ENCODE data around the gene NEDD4. TPM values are rescaled to one million over a fixed set of nuclear protein-coding genes. Genes with fewer than 3 reads are reported as not detected.

The NEDD4 gene
- total and polyA plus RNA-seq, 10 of the 15 experiments (the other 5 are each of a cell fraction or from before 2014, with no cell fraction given): 1.3 to 7.7 (median 4.4) TPM

GRCh38 chr15:55958349-55958748, 35.1 kb downstream of the NEDD4 start:
- SMC1A ChIA-PET (ENCODE audit: uncharacterized antibody, unreplicated experiment): no interaction called here
- Histone ChIP-seq H3K4me2 (ENCODE audit: control insufficient read depth, insufficient read depth) (no peak overlapping the region), H3K4me1 (ENCODE audit: control insufficient read depth, insufficient read depth, low read length) (no peaks in the 10 kb centered on the region), H3K9me3 (replicated peaks; ENCODE audit: control insufficient read depth, insufficient read depth, low read length) (no peaks in the 10 kb centered on the region), H3K9ac (ENCODE audit: control insufficient read depth, insufficient read depth, low read length) (no peak overlapping the region), H3K36me3 (ENCODE audit: control insufficient read depth in 2 of 2, insufficient read depth in 2 of 2, low read length in 1 of 2) (no peaks in the 10 kb centered on the region), H3K4me3 (no peak overlapping the region), H4K20me1 (ENCODE audit: control insufficient read depth, insufficient read depth) (no peaks in the 10 kb centered on the region), H2AFZ (ENCODE audit: control insufficient read depth, low read depth, low read length) (no peak overlapping the region), H3K27me3 (replicated peaks in 1 of 2; ENCODE audit: control insufficient read depth in 2 of 2, insufficient read depth in 2 of 2, low read length in 1 of 2) (no peaks in the 10 kb centered on the region), H3K79me2 (ENCODE audit: control insufficient read depth, insufficient read depth, low read length) (no peaks in the 10 kb centered on the region), H3K27ac (ENCODE audit: control insufficient read depth, insufficient read depth) (no peak overlapping the region)
- ATAC-seq (no peak), FAIRE-seq (no peak), DNase-seq (ENCODE audit: low read depth, low spot score) (no peak)
- CTCF ChIA-PET: no interaction called here
- no TSS peak for BruUV-seq (replicated peaks)
- POLR2A ChIA-PET: no interaction called here
- no peak for TF ChIP-seq ZNF384 (IDR thresholded peaks at IDR 0.05; ENCODE audit: borderline replicate concordance, low read depth, low read length)
- TF ChIP-seq ZNF622 (IDR thresholded peaks at IDR 0.05): no peak
- no peak for TF ChIP-seq FOXK2 (IDR thresholded peaks at IDR 0.05)
- TF ChIP-seq SREBF1 (IDR thresholded peaks at IDR 0.05; ENCODE audit: low read length): no peak
- no peak for TF ChIP-seq SKIL (IDR thresholded peaks at IDR 0.05; ENCODE audit: low read depth, poor library complexity, severe bottlenecking)
- no peak for TF ChIP-seq IKZF1 (conservative IDR thresholded peaks at IDR 0.05)
- TF ChIP-seq RCOR1 (conservative IDR thresholded peaks at IDR 0.05; ENCODE audit: low read depth, low read length): no peak
- no peak for TF ChIP-seq NFXL1 (IDR thresholded peaks at IDR 0.05; ENCODE audit: borderline replicate concordance)
- no peak for TF ChIP-seq KDM1A (IDR thresholded peaks at IDR 0.05; ENCODE audit: borderline replicate concordance)
- TF ChIP-seq ZBTB4 (CRISPR knock-in tag; IDR thresholded peaks at IDR 0.05): no peak
- no peak for TF ChIP-seq TCF7 (IDR thresholded peaks at IDR 0.05; ENCODE audit: borderline replicate concordance)
- no peak for TF ChIP-seq POLR2AphosphoS2 (IDR thresholded peaks at IDR 0.05; ENCODE audit: low read depth, low read length)
- TF ChIP-seq ZNF274 (IDR thresholded peaks at IDR 0.05; ENCODE audit: insufficient read depth, insufficient read length): no peak
- TF ChIP-seq WRNIP1 (IDR thresholded peaks at IDR 0.05; ENCODE audit: borderline replicate concordance, low read depth, low read length): no peak
- no peak for TF ChIP-seq MTA2 (IDR thresholded peaks at IDR 0.05; ENCODE audit: low read depth)
- TF ChIP-seq DPF2 (IDR thresholded peaks at IDR 0.05): no peak
- no peak for TF ChIP-seq ESRRA (IDR thresholded peaks at IDR 0.05; ENCODE audit: low read length)
- intact Hi-C loops (cut with micrococcal nuclease; ENCODE audit: unreplicated experiment): no loop called here
- RAD21 ChIA-PET (ENCODE audit: unreplicated experiment): no interaction called here
- in situ Hi-C loops (cut with MboI): no loop called here
- 6% methylated on average over 1 of the region's 1 CpG for WGBS (ENCODE audit: insufficient coverage, insufficient replicate concordance, low lambda C conversion rate, missing lambda C conversion rate)

All from GM12878 (cell line).